B cell (primary cell): ENCODE measurements around the gene LCMT2. TPM values are rescaled to one million over a fixed set of nuclear protein-coding genes. Genes with fewer than 3 reads are reported as not detected.

ENCODE experiments used
- ATAC-seq: fragments of 200-7000 bp; cut with Tn5 transposase; one replicate; pipeline ENCODE4 v1.10.0; 2021; ENCODE audit warnings: low read depth, mild to moderate bottlenecking, moderate number of reproducible peaks, moderate library complexity
- CTCF ChIA-PET: fragments of 350-600 bp; sonication (Branson Sonifier 250); formaldehyde crosslinking; loops from one replicate; lab custom pipeline; 2021; ENCODE audit warnings: antibody characterized with exemption, inconsistent platforms; lab: Charles Lee
- POLR2A ChIA-PET: fragments of 350-600 bp; sonication (Branson Sonifier 250); formaldehyde crosslinking; loops from one replicate; lab custom pipeline; 2021; ENCODE audit warnings: antibody characterized with exemption; lab: Charles Lee
- DNase-seq: peaks from one replicate; pipeline ENCODE4 v3.0.0; 2013
- H2AFZ ChIP-seq: 2 replicates; pipeline ENCODE4 v1.6.1; 2012; ENCODE audit warnings: mild to moderate bottlenecking, low read depth, low read length; ENCODE audit not compliant: insufficient read depth, poor library complexity, severe bottlenecking
- H3K27ac ChIP-seq, 2 donors: 1 replicate in 1 of 2; 2 replicates in 1 of 2; pipeline ENCODE4 v1.5.1; 2012 to 2013; ENCODE audit warnings: low read length in 2 of 2, mild to moderate bottlenecking in 2 of 2, moderate library complexity in 1 of 2
- H3K27me3 ChIP-seq, 4 experiments: fragments of 200-600 bp in 1 of 4; sonication (generic) in 1 of 4; replicated peaks in 1 of 4; 1 replicate in 2 of 4; 2 replicates in 2 of 4; pipeline versions ENCODE4 v1.6.1 to v1.7.0; 2013 to 2016; ENCODE audit warnings: low read length in 3 of 4, mild to moderate bottlenecking in 2 of 4, mixed read lengths in 1 of 4, moderate library complexity in 1 of 4; ENCODE audit not compliant: insufficient read depth in 4 of 4, control insufficient read depth in 3 of 4; ENCODE audit errors: control extremely low read depth in 1 of 4
- H3K36me3 ChIP-seq, 2 experiments: replicated peaks in 1 of 2; 1 replicate in 1 of 2; 2 replicates in 1 of 2; pipeline versions ENCODE4 v1.6.1 to v1.7.1; 2013; ENCODE audit warnings: low read length in 1 of 2; ENCODE audit not compliant: insufficient read depth in 2 of 2, control insufficient read depth in 1 of 2; ENCODE audit errors: control extremely low read depth in 1 of 2, extremely low read depth in 1 of 2
- H3K4me1 ChIP-seq, 2 donors: fragments of 200-600 bp in 1 of 2; sonication (generic) in 1 of 2; 1 replicate in 1 of 2; 2 replicates in 1 of 2; pipeline versions ENCODE4 v1.5.1 to v1.6.1; 2013 to 2017; ENCODE audit warnings: low read length in 2 of 2; ENCODE audit not compliant: control insufficient read depth in 2 of 2, insufficient read depth in 2 of 2
- H3K4me2 ChIP-seq: replicated peaks from 2 replicates; pipeline ENCODE3; 2012; ENCODE audit warnings: mild to moderate bottlenecking, low read depth, low read length; ENCODE audit not compliant: poor library complexity, severe bottlenecking
- H3K4me3 ChIP-seq, 5 experiments: fragments of 200-600 bp in 1 of 5; sonication (generic) in 1 of 5; 1 replicate in 3 of 5; 2 replicates in 2 of 5; pipeline versions ENCODE4 v1.5.1 to v1.7.0; 2011 to 2016; ENCODE audit warnings: low read length in 4 of 5, mild to moderate bottlenecking in 4 of 5, low read depth in 2 of 5, control low read depth in 1 of 5, moderate library complexity in 1 of 5; ENCODE audit not compliant: insufficient read depth in 1 of 5; ENCODE audit errors: control extremely low read depth in 1 of 5, extremely low read depth in 1 of 5
- H3K79me2 ChIP-seq: fragments of 200-600 bp; sonication (generic); one replicate; pipeline ENCODE4 v1.6.0; 2016; ENCODE audit warnings: low read length; ENCODE audit not compliant: control insufficient read depth, insufficient read depth
- H3K9ac ChIP-seq: fragments of 200-600 bp; sonication (generic); 2 replicates; pipeline ENCODE4 v1.6.1; 2017; ENCODE audit warnings: mild to moderate bottlenecking, low read length, moderate library complexity
- H3K9me3 ChIP-seq, 3 donors: one replicate each; pipeline versions ENCODE4 v1.6.1 to v1.7.1; 2013; ENCODE audit warnings: low read length in 2 of 3; ENCODE audit not compliant: control insufficient read depth in 2 of 3, insufficient read depth in 1 of 3; ENCODE audit errors: control extremely low read depth in 1 of 3
- H4K20me1 ChIP-seq: 2 replicates; pipeline ENCODE4 v1.6.0; 2012; ENCODE audit warnings: mild to moderate bottlenecking, low read length; ENCODE audit not compliant: insufficient read depth, control insufficient read depth, poor library complexity, severe bottlenecking
- H3K27ac Mint-ChIP-seq: one replicate; pipeline ENCODE4 v1.8.0; 2021; ENCODE audit warnings: mixed read lengths
- H3K27me3 Mint-ChIP-seq: one replicate; pipeline ENCODE4 v1.8.0; 2021; ENCODE audit warnings: mixed read lengths
- H3K4me1 Mint-ChIP-seq: one replicate; pipeline ENCODE4 v1.8.0; 2021; ENCODE audit warnings: mixed read lengths
- H3K4me3 Mint-ChIP-seq: one replicate; pipeline ENCODE4 v1.8.0; 2021; ENCODE audit warnings: mixed read lengths
- H3K9me3 Mint-ChIP-seq: one replicate; pipeline ENCODE4 v1.8.0; 2022; ENCODE audit warnings: mixed read lengths; ENCODE audit not compliant: insufficient read depth
- EZH2 ChIP-seq: IDR thresholded peaks from 2 replicates; pipeline ENCODE4 v1.6.1; 2012; ENCODE audit warnings: borderline replicate concordance, low read depth, mild to moderate bottlenecking, moderate library complexity, low read length; ENCODE audit not compliant: insufficient read depth, poor library complexity, severe bottlenecking
- WGBS: methylation state at CpG from one replicate; pipeline ENCODE4 v1.1.5; 2013; ENCODE audit warnings: missing lambda C conversion rate; ENCODE audit not compliant: insufficient coverage; 5-methylcytosine and 5-hydroxymethylcytosine counted together
- intact Hi-C: fragments of 100-400 bp; cut with micrococcal nuclease; formaldehyde crosslinking; loops from one replicate; pipeline ENCODE4 v1.10.0; 2022
- polyA plus RNA-seq: library from polyadenylated mRNA; depleted of rRNA; stranded (reverse); fragments of >200 nt; gene quantifications from 2 replicates; pipeline ENCODE4 v1.2.3, GENCODE V29; 2012
- total RNA-seq, 2 donors: library from RNA; stranded (reverse); fragments of 120-200 nt in 1 of 2; gene quantifications; 1 replicate in 1 of 2; 2 replicates in 1 of 2; pipeline versions ENCODE4 v1.2.3 to v1.2.4, GENCODE V29; 2013 to 2022
- TF ChIP-seq, protein P1 (sequence below): fragments of 200-600 bp; IDR thresholded peaks from one replicate; pipeline ENCODE4 v1.8.0; 2022; ENCODE audit warnings: antibody characterized with exemption, mild to moderate bottlenecking

The LCMT2 gene
- total and polyA plus RNA-seq, 2 donors (not counting 1 experiment from before 2014, with no cell fraction given): 7.5 to 12.8 TPM

DNA sequence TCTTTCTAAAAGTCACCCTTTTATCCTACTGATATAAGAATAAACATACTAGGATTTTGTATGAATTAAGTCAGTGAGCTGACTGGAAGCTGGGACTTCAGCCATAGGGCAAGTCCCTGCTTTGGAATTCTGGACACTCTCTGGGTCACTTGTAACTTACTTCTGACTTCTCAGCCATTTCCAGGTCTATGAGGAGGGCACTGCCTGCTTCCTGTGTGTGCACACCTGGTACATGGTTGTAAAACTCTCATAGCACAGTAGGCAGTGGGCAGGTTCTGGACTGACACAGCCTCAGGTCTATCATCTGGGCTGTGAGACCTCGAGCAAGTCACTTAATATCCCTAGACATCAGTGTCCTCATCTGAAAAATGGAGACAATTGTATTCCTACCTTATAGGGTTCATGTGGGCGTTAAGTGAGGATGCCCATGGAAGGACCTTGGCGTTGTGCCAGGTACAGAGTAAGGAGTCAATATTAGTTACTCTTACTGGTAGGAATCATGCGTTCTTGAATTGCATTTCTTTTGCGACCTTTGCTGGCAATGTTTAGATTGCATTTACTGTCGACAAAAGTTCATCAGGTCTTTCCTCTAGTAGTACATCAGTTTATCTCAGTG is 36.2 kb downstream of the LCMT2 start:
- no peak overlapping the region for H3K4me3 ChIP-seq
- Mint-ChIP-seq H3K27me3 (peaks cover 47% of the 10 kb centered on the region), H3K4me3 (no peak overlapping the region), H3K4me1 (peaks cover 8% of the 10 kb centered on the region), H3K9me3 (no peaks in the 10 kb centered on the region), H3K27ac (peak overlapping the region; percentile 41)
- no peaks in the 10 kb centered on the region for H3K36me3 ChIP-seq
- TF ChIP-seq EZH2: no peak
- TF ChIP-seq, protein P1, sequence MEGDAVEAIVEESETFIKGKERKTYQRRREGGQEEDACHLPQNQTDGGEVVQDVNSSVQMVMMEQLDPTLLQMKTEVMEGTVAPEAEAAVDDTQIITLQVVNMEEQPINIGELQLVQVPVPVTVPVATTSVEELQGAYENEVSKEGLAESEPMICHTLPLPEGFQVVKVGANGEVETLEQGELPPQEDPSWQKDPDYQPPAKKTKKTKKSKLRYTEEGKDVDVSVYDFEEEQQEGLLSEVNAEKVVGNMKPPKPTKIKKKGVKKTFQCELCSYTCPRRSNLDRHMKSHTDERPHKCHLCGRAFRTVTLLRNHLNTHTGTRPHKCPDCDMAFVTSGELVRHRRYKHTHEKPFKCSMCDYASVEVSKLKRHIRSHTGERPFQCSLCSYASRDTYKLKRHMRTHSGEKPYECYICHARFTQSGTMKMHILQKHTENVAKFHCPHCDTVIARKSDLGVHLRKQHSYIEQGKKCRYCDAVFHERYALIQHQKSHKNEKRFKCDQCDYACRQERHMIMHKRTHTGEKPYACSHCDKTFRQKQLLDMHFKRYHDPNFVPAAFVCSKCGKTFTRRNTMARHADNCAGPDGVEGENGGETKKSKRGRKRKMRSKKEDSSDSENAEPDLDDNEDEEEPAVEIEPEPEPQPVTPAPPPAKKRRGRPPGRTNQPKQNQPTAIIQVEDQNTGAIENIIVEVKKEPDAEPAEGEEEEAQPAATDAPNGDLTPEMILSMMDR: no peak
- no peaks in the 10 kb centered on the region for H3K79me2 ChIP-seq
- no peaks in the 10 kb centered on the region for H3K9me3 ChIP-seq
- H3K27ac ChIP-seq: no peak overlapping the region
- WGBS: 89% methylated on average over 3 of the region's 6 CpGs
- H3K4me1 ChIP-seq: peaks cover 4 to 8% of the 10 kb centered on the region in 2 donors
- DNase-seq: no peak
- POLR2A ChIA-PET: no interaction called here
- intact Hi-C loops: no loop called here
- CTCF ChIA-PET: interaction anchor here (1.6 kb wide), 1 partner anchor 69 kb away, joined by 8 read pairs; no protein-coding TSS in a partner anchor
- ATAC-seq: no peak
- H3K4me2 ChIP-seq: no peak overlapping the region
- no peaks in the 10 kb centered on the region for H4K20me1 ChIP-seq
- no peak overlapping the region for H3K9ac ChIP-seq
- no peak overlapping the region for H2AFZ ChIP-seq
- H3K27me3 ChIP-seq: peaks cover 0 to 15% (median 7%) of the 10 kb centered on the region in 4 experiments

DNA sequence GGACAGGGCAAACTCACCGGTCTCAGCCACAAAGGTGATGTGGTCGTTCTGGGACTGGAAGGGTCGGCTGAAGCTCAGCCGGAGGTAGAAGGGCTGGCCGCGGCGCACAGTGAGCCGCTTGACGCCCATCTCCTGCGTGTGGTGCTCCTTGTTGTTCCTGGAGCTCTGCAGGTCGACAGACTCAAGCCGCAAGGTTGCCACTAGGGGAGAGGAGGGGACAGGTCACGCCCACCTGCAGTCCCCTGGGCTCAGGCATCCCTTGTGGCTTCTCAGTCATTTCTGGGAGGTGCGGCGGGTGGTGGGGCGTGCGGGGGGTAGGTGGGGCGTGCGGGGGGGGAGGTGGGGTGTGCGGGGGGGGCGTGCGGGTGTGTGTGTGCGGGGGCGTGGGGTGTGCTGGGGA is 36.9 kb downstream of the LCMT2 start:
- no peak overlapping the region for H3K4me2 ChIP-seq
- no peaks in the 10 kb centered on the region for H3K9me3 Mint-ChIP-seq
- 36% methylated on average over 12 of the region's 24 CpGs for WGBS
- TF ChIP-seq EZH2: no peak
- TF ChIP-seq, protein P1: no peak
- no peaks in the 10 kb centered on the region for H4K20me1 ChIP-seq
- H3K4me1 Mint-ChIP-seq: peaks cover 8% of the 10 kb centered on the region
- H3K27me3 ChIP-seq: peaks cover 0 to 15% (median 7%) of the 10 kb centered on the region in 4 experiments
- H3K27me3 Mint-ChIP-seq: peaks cover 41% of the 10 kb centered on the region
- H2AFZ ChIP-seq: no peak overlapping the region
- no peaks in the 10 kb centered on the region for H3K36me3 ChIP-seq
- intact Hi-C loops: no loop called here
- H3K27ac Mint-ChIP-seq: no peak overlapping the region
- DNase-seq: peak; percentile 44
- no peak overlapping the region for H3K27ac ChIP-seq
- H3K9ac ChIP-seq: no peak overlapping the region
- peak overlapping the region; percentile 41 for H3K4me3 Mint-ChIP-seq
- no peak overlapping the region for H3K4me3 ChIP-seq
- CTCF ChIA-PET: interaction anchor here (1.6 kb wide), 1 partner anchor 68 kb away, joined by 8 read pairs; no protein-coding TSS in a partner anchor
- ATAC-seq: peak; percentile 62
- POLR2A ChIA-PET: no interaction called here
- peaks cover 4 to 8% of the 10 kb centered on the region in 2 donors for H3K4me1 ChIP-seq
- H3K79me2 ChIP-seq: no peaks in the 10 kb centered on the region
- H3K9me3 ChIP-seq: no peaks in the 10 kb centered on the region
